Common myeloid progenitor, CD34-positive (primary cell): ENCODE data around the gene FGF22.

Experiments used
- CTCF ChIA-PET: fragments of 350-600 bp; sonication (Branson Sonifier 250); formaldehyde crosslinking; loops from one replicate; lab custom pipeline; 2021; ENCODE audit warnings: antibody characterized with exemption; lab: Charles Lee
- POLR2A ChIA-PET: fragments of 350-600 bp; sonication (Branson Sonifier 250); formaldehyde crosslinking; loops from one replicate; lab custom pipeline; 2021; ENCODE audit warnings: antibody characterized with exemption; lab: Charles Lee
- DNase-seq, 3 donors: peaks; one replicate each; pipeline versions ENCODE4 v3.0.0 to v3.0.0-alpha.2; 2013
- H3K27ac ChIP-seq, 2 experiments: 1 replicate in 1 of 2; 2 replicates in 1 of 2; pipeline ENCODE4 v1.7.0; 2013; ENCODE audit warnings: inconsistent platforms in 2 of 2, low read length in 2 of 2, mild to moderate bottlenecking in 2 of 2, low read depth in 1 of 2, moderate library complexity in 1 of 2; ENCODE audit not compliant: severe bottlenecking in 2 of 2, insufficient read depth in 1 of 2, poor library complexity in 1 of 2
- H3K27me3 ChIP-seq, 5 experiments: replicated peaks in 2 of 5; 1 replicate in 3 of 5; 2 replicates in 2 of 5; pipeline versions ENCODE4 v1.6.1 to v1.7.0; 2013; ENCODE audit warnings: low read length in 4 of 5, mild to moderate bottlenecking in 2 of 5, moderate library complexity in 2 of 5, inconsistent platforms in 1 of 5; ENCODE audit not compliant: insufficient read depth in 5 of 5, control insufficient read depth in 4 of 5
- H3K36me3 ChIP-seq, 4 experiments: 1 replicate in 2 of 4; 2 replicates in 2 of 4; pipeline versions ENCODE4 v1.6.1 to v1.7.0; 2013; ENCODE audit warnings: low read length in 3 of 4, control low read depth in 1 of 4, mild to moderate bottlenecking in 1 of 4; ENCODE audit not compliant: control insufficient read depth in 4 of 4, insufficient read depth in 4 of 4
- H3K4me1 ChIP-seq, 4 experiments: 1 replicate in 3 of 4; 2 replicates in 1 of 4; pipeline versions ENCODE4 v1.6.1 to v1.7.1; 2013; ENCODE audit warnings: low read length in 3 of 4, mild to moderate bottlenecking in 3 of 4, control low read depth in 1 of 4, inconsistent platforms in 1 of 4, moderate library complexity in 1 of 4; ENCODE audit not compliant: control insufficient read depth in 4 of 4, insufficient read depth in 4 of 4; ENCODE audit errors: control extremely low read depth in 1 of 4
- H3K4me3 ChIP-seq, 7 experiments: 1 replicate in 4 of 7; 2 replicates in 3 of 7; pipeline versions ENCODE4 v1.5.1 to v1.7.0; 2013; ENCODE audit warnings: mild to moderate bottlenecking in 7 of 7, low read length in 6 of 7, moderate library complexity in 6 of 7, inconsistent platforms in 2 of 7, low read depth in 2 of 7, control low read depth in 1 of 7; ENCODE audit not compliant: insufficient read depth in 4 of 7, control insufficient read depth in 1 of 7; ENCODE audit errors: extremely low read depth in 1 of 7
- H3K9me3 ChIP-seq, 5 experiments: 1 replicate in 4 of 5; 2 replicates in 1 of 5; pipeline versions ENCODE4 v1.6.1 to v1.7.1; 2013; ENCODE audit warnings: low read length in 4 of 5, mild to moderate bottlenecking in 2 of 5, inconsistent platforms in 1 of 5, low read depth in 1 of 5, moderate library complexity in 1 of 5; ENCODE audit not compliant: control insufficient read depth in 4 of 5, insufficient read depth in 2 of 5; ENCODE audit errors: control extremely low read depth in 1 of 5
- WGBS: methylation state at CpG from one replicate; pipeline ENCODE4 v1.1.5; 2013; ENCODE audit not compliant: insufficient coverage; 5-methylcytosine and 5-hydroxymethylcytosine counted together

Gene FGF22

DNA sequence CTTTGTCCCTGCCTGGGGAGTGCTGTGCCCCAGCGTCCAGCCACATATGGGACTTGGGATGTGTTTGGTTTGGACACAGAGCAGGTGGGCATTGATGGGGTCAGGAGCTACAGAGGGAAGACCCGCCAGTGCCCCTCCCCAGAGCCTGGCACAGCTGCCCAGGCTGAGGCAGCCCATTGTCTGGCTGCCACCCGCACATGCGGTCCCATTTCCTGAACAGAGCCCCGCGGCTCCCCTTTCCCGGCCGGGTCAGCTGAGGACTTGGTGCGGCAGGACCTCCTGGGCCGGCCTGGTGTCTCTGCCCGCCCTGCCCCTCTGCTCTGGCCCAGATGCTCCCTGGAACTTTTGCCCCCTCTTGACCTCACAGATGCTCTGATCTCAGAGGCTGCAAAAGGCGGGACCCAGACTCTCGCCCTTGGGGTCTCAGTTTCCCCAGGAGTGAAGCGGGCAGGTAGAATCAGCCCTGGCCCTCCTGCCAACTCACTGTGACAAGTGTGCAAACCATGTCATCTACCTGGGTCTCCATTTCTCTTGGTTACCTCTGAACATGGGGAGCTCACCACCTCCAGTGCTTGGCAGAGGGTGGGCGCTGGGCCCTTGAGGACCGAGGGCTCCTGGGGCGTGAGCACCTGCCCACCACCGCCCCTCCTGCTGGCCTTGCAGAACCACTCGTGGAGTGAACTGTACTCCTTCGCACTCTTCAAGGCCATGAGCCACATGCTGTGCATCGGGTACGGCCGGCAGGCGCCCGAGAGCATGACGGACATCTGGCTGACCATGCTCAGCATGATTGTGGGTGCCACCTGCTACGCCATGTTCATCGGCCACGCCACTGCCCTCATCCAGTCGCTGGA lies 32.2 kb upstream of the FGF22 start:
- Histone ChIP-seq H3K36me3 (no peaks in the 10 kb centered on the region), H3K9me3 (no peaks in the 10 kb centered on the region), H3K4me1 (peaks cover 0 to 31% (median 16%) of the 10 kb centered on the region in 4 experiments), H3K4me3 (no peak overlapping the region), H3K27ac (no peak overlapping the region), H3K27me3 (no peaks in the 10 kb centered on the region)
- 89% methylated on average over 29 of the region's 30 CpGs for WGBS
- CTCF ChIA-PET, result interaction anchor here (0.8 to 1.2 kb wide), 4 partner anchors 17 to 134 kb away, joined by 3 to 4 read pairs (median 3); no protein-coding TSS in a partner anchor
- POLR2A ChIA-PET, result no interaction called here
- no peak for DNase-seq

DNA sequence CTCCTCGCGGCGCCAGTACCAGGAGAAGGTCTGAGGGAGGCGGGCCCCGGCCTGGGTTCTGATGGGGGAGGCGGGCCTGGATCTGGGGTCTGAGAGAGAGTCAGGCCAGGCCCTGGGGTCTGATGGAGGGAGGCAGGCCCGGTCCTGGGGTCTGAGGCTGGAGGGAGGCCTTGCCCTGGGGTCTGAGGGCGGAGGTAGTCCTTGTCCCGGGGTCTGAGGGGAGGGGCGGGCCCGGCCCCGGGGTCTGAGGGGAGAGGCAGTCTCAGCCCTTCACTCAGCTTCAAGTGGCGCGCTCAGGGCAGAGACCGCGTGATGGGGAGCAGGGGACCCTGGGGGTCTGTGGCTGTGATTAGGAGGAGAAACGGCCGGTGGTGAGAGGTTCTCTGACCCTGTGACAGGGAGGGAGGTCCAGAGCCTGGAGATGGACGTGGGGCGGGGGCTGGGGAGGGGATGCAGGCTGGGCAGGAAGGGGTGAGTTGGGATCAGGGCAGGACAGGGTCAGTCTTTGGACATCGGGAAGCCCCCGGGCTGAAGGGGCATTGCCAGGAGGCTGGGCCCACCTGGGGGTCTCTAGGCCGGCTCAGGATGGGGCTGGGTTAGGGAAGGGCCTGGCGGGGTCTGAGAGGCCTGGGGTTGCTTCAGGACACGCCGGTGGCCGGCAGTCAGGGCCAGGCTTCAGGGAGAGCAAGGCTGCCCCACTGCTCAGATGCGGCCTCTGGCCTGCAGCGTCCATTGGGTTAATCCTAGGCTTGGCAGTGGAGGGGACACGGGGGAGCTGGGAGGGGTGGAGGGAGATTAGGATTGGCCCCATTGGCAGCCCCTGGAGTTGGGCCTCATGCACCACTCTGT lies 31.3 kb upstream of the FGF22 start:
- no peak for DNase-seq
- Histone ChIP-seq H3K36me3 (no peaks in the 10 kb centered on the region), H3K27me3 (peaks cover 0 to 4% (median 0%) of the 10 kb centered on the region in 5 experiments), H3K4me3 (peak overlapping the region in 1 of 7 experiments; percentile 19), H3K9me3 (no peaks in the 10 kb centered on the region), H3K4me1 (peaks cover 0 to 31% (median 16%) of the 10 kb centered on the region in 4 experiments), H3K27ac (no peak overlapping the region)
- CTCF ChIA-PET, result interaction anchor here (0.5 to 2.2 kb wide), 4 partner anchors 8 to 24 kb away, joined by 3 to 6 read pairs (median 4); no protein-coding TSS in a partner anchor
- WGBS, result 94% methylated on average over 21 of the region's 30 CpGs
- POLR2A ChIA-PET, result no interaction called here

DNA sequence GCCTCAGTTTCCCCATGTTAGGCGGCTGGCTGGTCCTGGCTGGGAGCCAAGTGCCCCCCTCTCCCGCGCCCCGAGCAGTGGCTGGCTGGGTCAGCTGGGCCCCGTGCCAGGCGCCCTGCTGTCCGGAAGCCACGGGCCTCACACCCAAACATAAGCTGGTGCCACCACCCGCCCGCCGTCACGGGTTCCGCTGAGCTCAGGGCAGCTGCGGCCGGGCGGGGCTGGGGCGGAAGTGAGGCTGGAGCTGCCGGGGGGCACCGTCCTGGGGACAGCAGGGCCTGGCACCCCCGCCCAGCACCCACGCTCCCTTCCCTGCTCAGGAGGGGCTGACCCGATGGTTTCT lies 30.7 kb upstream of the FGF22 start:
- peaks cover 0 to 4% (median 0%) of the 10 kb centered on the region in 5 experiments for H3K27me3 ChIP-seq
- no peak overlapping the region for H3K27ac ChIP-seq

DNA sequence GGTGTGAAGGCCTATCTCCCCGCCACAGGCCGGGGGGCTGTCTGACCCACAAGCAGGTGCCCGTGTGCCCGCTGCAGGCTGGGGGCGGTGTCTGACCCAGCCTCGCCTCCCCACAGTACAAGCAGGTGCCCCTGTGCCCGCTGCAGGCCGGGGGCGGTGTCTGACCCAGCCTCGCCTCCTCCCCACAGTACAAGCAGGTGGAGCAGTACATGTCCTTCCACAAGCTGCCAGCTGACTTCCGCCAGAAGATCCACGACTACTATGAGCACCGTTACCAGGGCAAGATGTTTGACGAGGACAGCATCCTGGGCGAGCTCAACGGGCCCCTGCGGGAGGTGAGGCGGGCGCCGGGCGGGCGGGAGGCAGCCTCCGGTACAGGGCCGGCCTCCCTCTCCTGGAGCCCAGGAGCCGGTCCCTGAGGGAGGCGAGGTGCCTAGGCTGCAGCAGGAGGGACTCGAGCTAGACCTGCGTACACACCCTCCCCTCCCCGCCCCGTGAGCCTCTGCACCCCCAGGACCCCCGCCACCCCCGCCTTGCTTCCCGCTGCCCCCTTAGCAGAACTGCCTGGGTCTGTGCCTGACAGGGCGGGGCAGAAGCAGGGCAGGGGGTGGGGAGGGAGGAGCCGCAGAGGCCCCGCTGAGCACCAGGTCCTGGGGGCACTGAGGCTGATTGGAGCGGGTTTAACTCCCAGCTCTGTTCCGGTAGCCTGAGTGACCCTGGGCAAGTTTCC lies 29.4 kb upstream of the FGF22 start:
- DNase-seq, result peak in 2 of 3 donors; percentile 25 to 54
- CTCF ChIA-PET, result interaction anchor here (0.9 to 2.2 kb wide), 2 partner anchors 21 to 30 kb away, joined by 4 to 6 read pairs; no protein-coding TSS in a partner anchor
- peaks cover 0 to 31% (median 16%) of the 10 kb centered on the region in 4 experiments for H3K4me1 ChIP-seq
- 62% methylated on average over 20 of the region's 38 CpGs for WGBS
- peak overlapping the region in 3 of 7 experiments; percentile 40 to 62 (median 49) for H3K4me3 ChIP-seq
- POLR2A ChIA-PET, result no interaction called here
- no peaks in the 10 kb centered on the region for H3K9me3 ChIP-seq
- H3K27ac ChIP-seq, result no peak overlapping the region
- H3K36me3 ChIP-seq, result no peaks in the 10 kb centered on the region
- peaks cover 0 to 10% (median 0%) of the 10 kb centered on the region in 5 experiments for H3K27me3 ChIP-seq

More for the DNA sequence above, 30.7 kb upstream of the FGF22 start:
- WGBS, result 57% methylated on average over 15 of the region's 22 CpGs
- Histone ChIP-seq H3K9me3 (no peaks in the 10 kb centered on the region), H3K36me3 (no peaks in the 10 kb centered on the region), H3K4me1 (peaks cover 0 to 31% (median 16%) of the 10 kb centered on the region in 4 experiments), H3K4me3 (no peak overlapping the region)
- ChIA-PET CTCF (interaction anchor here (0.5 to 2.2 kb wide), 4 partner anchors 9 to 25 kb away, joined by 3 to 6 read pairs (median 4); no protein-coding TSS in a partner anchor), POLR2A (no interaction called here)
- DNase-seq, result peak in 2 of 3 donors; percentile 32 to 35

DNA sequence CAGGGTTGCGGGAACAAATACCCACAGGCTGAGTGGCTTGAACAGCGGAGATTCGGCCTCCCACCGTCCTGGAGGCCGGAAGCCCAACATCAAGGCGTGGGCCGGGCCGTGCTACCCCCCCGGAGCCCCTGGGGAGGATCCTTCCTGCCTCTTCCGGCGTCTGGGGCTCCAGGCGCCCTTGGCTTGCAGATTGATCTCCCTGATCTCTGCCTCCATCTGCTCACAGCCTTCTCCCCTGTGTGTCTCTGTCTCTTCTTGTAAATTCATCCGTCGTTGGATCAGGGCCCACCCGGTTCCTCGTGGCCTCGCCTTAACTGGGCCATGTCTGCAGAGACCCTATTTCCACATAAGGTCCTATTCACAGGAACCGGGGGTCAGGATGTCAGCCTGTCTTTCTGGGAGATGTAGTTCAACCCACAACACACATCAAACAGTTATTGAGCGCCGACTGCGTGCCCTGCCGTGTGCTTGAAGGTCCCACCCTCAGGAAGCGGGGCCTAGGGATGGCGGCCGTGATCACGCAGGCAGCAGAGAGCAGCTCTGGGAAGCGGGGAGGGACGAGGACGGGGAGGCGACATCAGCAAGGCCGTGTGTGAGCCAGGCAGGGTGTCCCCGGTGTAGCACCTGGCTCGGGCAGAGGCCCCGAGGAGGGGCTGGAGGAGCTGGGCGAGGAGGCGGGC lies 28.7 kb upstream of the FGF22 start:
- ChIA-PET POLR2A (no interaction called here), CTCF (interaction anchor here (0.9 kb wide), 1 partner anchor 31 kb away, joined by 4 read pairs; no protein-coding TSS in a partner anchor)
- Histone ChIP-seq H3K4me3 (peak overlapping the region in 4 of 7 experiments; percentile 40 to 62 (median 47)), H3K4me1 (peaks cover 0 to 35% (median 18%) of the 10 kb centered on the region in 4 experiments), H3K9me3 (no peaks in the 10 kb centered on the region), H3K36me3 (no peaks in the 10 kb centered on the region), H3K27me3 (peaks cover 0 to 15% (median 0%) of the 10 kb centered on the region in 5 experiments), H3K27ac (no peak overlapping the region)
- peak in 2 of 3 donors; percentile 51 to 66 for DNase-seq
- 53% methylated on average over 35 of the region's 36 CpGs for WGBS

DNA sequence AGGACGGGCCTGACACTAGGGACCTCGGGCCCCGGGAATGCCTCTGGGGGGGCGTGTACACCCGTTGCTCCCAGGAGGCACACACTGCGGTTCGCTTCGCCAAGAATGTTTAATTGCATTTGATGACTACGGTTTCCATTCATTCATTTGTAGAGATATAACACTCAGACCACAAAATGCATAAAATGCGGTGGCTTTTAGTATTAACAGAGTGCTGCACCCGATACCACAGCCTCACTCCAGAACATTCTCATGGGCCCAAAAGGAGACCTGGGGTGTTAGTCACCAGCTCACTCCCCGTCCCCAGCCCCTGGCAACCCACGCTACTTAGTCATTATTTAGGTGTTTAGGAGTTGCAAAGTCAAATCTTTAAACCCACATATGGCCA lies 28.2 kb upstream of the FGF22 start:
- Histone ChIP-seq H3K4me1 (peaks cover 0 to 35% (median 18%) of the 10 kb centered on the region in 4 experiments), H3K27me3 (peaks cover 0 to 15% (median 0%) of the 10 kb centered on the region in 5 experiments), H3K27ac (no peak overlapping the region), H3K4me3 (no peak overlapping the region), H3K9me3 (no peaks in the 10 kb centered on the region), H3K36me3 (no peaks in the 10 kb centered on the region)
- CTCF ChIA-PET, result interaction anchor here (0.9 kb wide), 1 partner anchor 23 kb away, joined by 3 read pairs; no protein-coding TSS in a partner anchor
- WGBS, result 77% methylated on average over 13 of the region's 13 CpGs
- peak in 2 of 3 donors; percentile 15 to 28 for DNase-seq
- POLR2A ChIA-PET, result no interaction called here
